ENCODE measurements around the gene NME4. TPM values are rescaled to one million over a fixed set of nuclear protein-coding genes. Genes with fewer than 3 reads are reported as not detected.
"Not testable (repeated sequence)": the region's sequence is repeated elsewhere in the genome, so short reads cannot be mapped to it uniquely, and the experiment has no call there.

Gene NME4
- 100 to 1,000 TPM; 274 to 350 TPM for total RNA-seq
- 292 TPM for polyA plus RNA-seq (2013, experiment 1 of 2)
- polyA plus RNA-seq (2013, experiment 2 of 2): 276 TPM
- long read RNA-seq, experiment 1, transcript NME4-201 (5 exons, 995 nt): major isoform, 126 of 222 reads
- long read RNA-seq, experiment 1, transcript NME4-211 (6 exons, 1,193 nt): minor isoform, 7 of 222 reads
- long read RNA-seq, experiment 1, partial matches to known transcripts: 32 of 222 reads
- long read RNA-seq, experiment 1, other reads (novel, unspliced or antisense): 53 of 222 reads
- long read RNA-seq, experiment 2, transcript NME4-201 (5 exons, 995 nt): major isoform, 160 of 203 reads
- long read RNA-seq, experiment 2, transcript NME4-211 (6 exons, 1,193 nt): minor isoform, 10 of 203 reads
- long read RNA-seq, experiment 2, partial matches to known transcripts: 6 of 203 reads
- long read RNA-seq, experiment 2, other reads (novel, unspliced or antisense): 17 of 203 reads
- long read RNA-seq, experiment 3, transcript NME4-211 (6 exons, 1,193 nt): minor isoform, 11 of 107 reads
- long read RNA-seq, experiment 3, transcript NME4-201 (5 exons, 995 nt): major isoform, 50 of 107 reads
- long read RNA-seq, experiment 3, partial matches to known transcripts: 7 of 107 reads
- long read RNA-seq, experiment 3, other reads (novel, unspliced or antisense): 31 of 107 reads
- long read RNA-seq, experiment 4, transcript NME4-211 (6 exons, 1,193 nt): minor isoform, 8 of 66 reads
- long read RNA-seq, experiment 4, transcript NME4-201 (5 exons, 995 nt): major isoform, 45 of 66 reads
- long read RNA-seq, experiment 4, partial matches to known transcripts: 6 of 66 reads
- long read RNA-seq, experiment 4, other reads (novel, unspliced or antisense): 7 of 66 reads

DNA sequence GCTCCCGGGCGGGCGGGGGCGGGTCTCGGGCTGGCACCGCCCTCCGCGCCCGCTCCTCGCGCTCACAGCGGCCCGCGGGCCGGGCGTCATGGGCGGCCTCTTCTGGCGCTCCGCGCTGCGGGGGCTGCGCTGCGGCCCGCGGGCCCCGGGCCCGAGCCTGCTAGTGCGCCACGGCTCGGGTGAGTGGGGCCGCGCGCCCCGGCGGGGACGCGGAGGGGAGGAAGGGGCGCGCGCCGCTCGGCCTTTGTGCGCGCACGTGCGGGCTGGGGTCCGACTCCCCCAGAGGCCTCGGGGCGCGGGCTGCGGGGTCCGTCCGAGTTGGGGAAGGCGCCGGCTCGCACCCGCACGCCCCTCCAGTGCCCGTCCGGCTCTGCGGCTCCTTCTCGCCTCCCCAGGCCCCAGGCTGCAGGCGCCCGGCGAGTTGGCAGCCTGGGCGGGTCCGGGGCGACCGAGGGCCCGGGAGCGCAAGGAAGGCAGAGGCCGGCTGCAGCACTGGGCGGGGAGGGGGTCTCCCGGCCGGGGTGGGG lies at the start of gene NME4:
Gene NME4, plus strand, starts transcription at position 65 of the 527 bp plus-strand sequence. Its CDS starts 24 bp downstream, at position 89.
- DNase-seq: peak; percentile 85
- Histone ChIP-seq H3K36me3 (ENCODE audit: control insufficient read depth, insufficient read depth, low read length) (no peaks in the 10 kb centered on the region), H3K9ac (ENCODE audit: extremely low read depth, low read length, poor library complexity, severe bottlenecking) (peak within 1 kb of the TSS; percentile 68), H3K9me3 (ENCODE audit: control insufficient read depth, low read length) (peaks cover 2% of the 10 kb centered on the region), H3K4me1 (ENCODE audit: control insufficient read depth, insufficient read depth, low read length) (peaks cover 3% of the 10 kb centered on the region), H3K27ac (ENCODE audit: low read depth, low read length) (peak within 1 kb of the TSS; percentile 77), H3K27me3 (ENCODE audit: control insufficient read depth, insufficient read depth, low read length, poor library complexity, severe bottlenecking) (no peaks in the 10 kb centered on the region), H3K4me3 (ENCODE audit: low read length) (peak within 1 kb of the TSS; percentile 74)
- 2% methylated on average over 63 of the region's 75 CpGs; no CpG with 5 or more reads in 1 of the 2 experiments for WGBS, 2 experiments (ENCODE audit: insufficient coverage in 1 of 2, insufficient read length in 1 of 2)
- Mint-ChIP-seq H3K9me3 (peaks cover 8% of the 10 kb centered on the region), H3K27ac (peak within 1 kb of the TSS; percentile 96), H3K4me3 (peak within 1 kb of the TSS; percentile 71), H3K36me3 (ENCODE audit: low read depth) (peaks cover 9% of the 10 kb centered on the region), H3K4me1 (peaks cover 12% of the 10 kb centered on the region), H3K27me3 (ENCODE audit: insufficient read depth) (no peaks in the 10 kb centered on the region)
- TF ChIP-seq, protein P1, sequence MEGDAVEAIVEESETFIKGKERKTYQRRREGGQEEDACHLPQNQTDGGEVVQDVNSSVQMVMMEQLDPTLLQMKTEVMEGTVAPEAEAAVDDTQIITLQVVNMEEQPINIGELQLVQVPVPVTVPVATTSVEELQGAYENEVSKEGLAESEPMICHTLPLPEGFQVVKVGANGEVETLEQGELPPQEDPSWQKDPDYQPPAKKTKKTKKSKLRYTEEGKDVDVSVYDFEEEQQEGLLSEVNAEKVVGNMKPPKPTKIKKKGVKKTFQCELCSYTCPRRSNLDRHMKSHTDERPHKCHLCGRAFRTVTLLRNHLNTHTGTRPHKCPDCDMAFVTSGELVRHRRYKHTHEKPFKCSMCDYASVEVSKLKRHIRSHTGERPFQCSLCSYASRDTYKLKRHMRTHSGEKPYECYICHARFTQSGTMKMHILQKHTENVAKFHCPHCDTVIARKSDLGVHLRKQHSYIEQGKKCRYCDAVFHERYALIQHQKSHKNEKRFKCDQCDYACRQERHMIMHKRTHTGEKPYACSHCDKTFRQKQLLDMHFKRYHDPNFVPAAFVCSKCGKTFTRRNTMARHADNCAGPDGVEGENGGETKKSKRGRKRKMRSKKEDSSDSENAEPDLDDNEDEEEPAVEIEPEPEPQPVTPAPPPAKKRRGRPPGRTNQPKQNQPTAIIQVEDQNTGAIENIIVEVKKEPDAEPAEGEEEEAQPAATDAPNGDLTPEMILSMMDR (conservative IDR thresholded peaks at IDR 0.05): no peak

- Histone ChIP-seq H3K9ac (ENCODE audit: extremely low read depth, low read length, poor library complexity, severe bottlenecking) (no peak overlapping the region), H3K9me3 (ENCODE audit: control insufficient read depth, low read length) (peaks cover 11% of the 10 kb centered on the region), H3K27me3 (ENCODE audit: control insufficient read depth, insufficient read depth, low read length, poor library complexity, severe bottlenecking) (no peaks in the 10 kb centered on the region), H3K4me3 (ENCODE audit: low read length) (no peak overlapping the region), H3K4me1 (ENCODE audit: control insufficient read depth, insufficient read depth, low read length) (no peaks in the 10 kb centered on the region), H3K27ac (ENCODE audit: low read depth, low read length) (no peak overlapping the region), H3K36me3 (ENCODE audit: control insufficient read depth, insufficient read depth, low read length) (peaks cover 54% of the 10 kb centered on the region)
- Mint-ChIP-seq H3K27me3 (ENCODE audit: insufficient read depth) (no peaks in the 10 kb centered on the region), H3K4me1 (peaks cover 15% of the 10 kb centered on the region), H3K4me3 (no peak overlapping the region), H3K36me3 (ENCODE audit: low read depth) (peaks cover 49% of the 10 kb centered on the region), H3K27ac (no peak overlapping the region), H3K9me3 (no peaks in the 10 kb centered on the region)
- TF ChIP-seq, protein P1 (conservative IDR thresholded peaks at IDR 0.05): no peak
- DNase-seq: no peak
- WGBS, 2 experiments (ENCODE audit: insufficient coverage in 1 of 2, insufficient read length in 1 of 2): 94 to 99% methylated on average over 6 of the region's 6 CpGs
These were observed 49.8 kb upstream of the NME4 start for GRCh38 chr16:347203-347602.

GRCh38 chr16:348495-348894 lies 48.5 kb upstream of the NME4 start:
- not testable (repeated sequence) for H3K9me3 Mint-ChIP-seq; H3K4me1 ChIP-seq (ENCODE audit: control insufficient read depth, insufficient read depth, low read length); H3K27ac ChIP-seq (ENCODE audit: low read depth, low read length); H3K4me3 ChIP-seq (ENCODE audit: low read length); H3K27ac Mint-ChIP-seq; H3K4me3 Mint-ChIP-seq; H3K9me3 ChIP-seq (ENCODE audit: control insufficient read depth, low read length); H3K27me3 Mint-ChIP-seq (ENCODE audit: insufficient read depth); H3K27me3 ChIP-seq (ENCODE audit: control insufficient read depth, insufficient read depth, low read length, poor library complexity, severe bottlenecking); H3K9ac ChIP-seq (ENCODE audit: extremely low read depth, low read length, poor library complexity, severe bottlenecking); DNase-seq
- WGBS, 2 experiments (ENCODE audit: insufficient coverage in 1 of 2, insufficient read length in 1 of 2): 94 to 95% methylated on average over 7 of the region's 10 CpGs
- Mint-ChIP-seq H3K4me1 (peaks cover 11% of the 10 kb centered on the region), H3K36me3 (ENCODE audit: low read depth) (peaks cover 39% of the 10 kb centered on the region)
- peaks cover 44% of the 10 kb centered on the region for H3K36me3 ChIP-seq (ENCODE audit: control insufficient read depth, insufficient read depth, low read length)
